Adrenal gland (tissue), 12 donors: Measurements from ENCODE around the gene PIAS4. TPM values are rescaled to one million over a fixed set of nuclear protein-coding genes. Genes with fewer than 3 reads are reported as not detected.

Source experiments
- DNase-seq, 7 donors: peaks; one replicate each; pipeline ENCODE4 v3.0.0-alpha.2; 2019 to 2020
- H3K27ac ChIP-seq, 5 donors: fragments of 200-600 bp; sonication (generic) in 4 of 5; 1 replicate in 3 of 5; 2 replicates in 2 of 5; pipeline versions ENCODE4 v1.5.1 to v1.8.0; 2016 to 2020; ENCODE audit warnings: mild to moderate bottlenecking in 1 of 5
- H3K27me3 ChIP-seq: fragments of 200-600 bp; 2 replicates; pipeline ENCODE4 v1.8.0; 2021
- H3K36me3 ChIP-seq, 2 donors: fragments of 200-600 bp; replicated peaks in 1 of 2; 1 replicate in 1 of 2; 2 replicates in 1 of 2; pipeline versions ENCODE4 v1.5.1 to v1.8.0; 2018 to 2022
- H3K4me1 ChIP-seq, 2 donors: fragments of 200-600 bp; replicated peaks in 1 of 2; 1 replicate in 1 of 2; 2 replicates in 1 of 2; pipeline versions ENCODE4 v1.5.1 to v1.8.0; 2018 to 2021
- H3K4me3 ChIP-seq, 4 donors: fragments of 200-600 bp; sonication (generic) in 3 of 4; one replicate each; pipeline ENCODE4 v1.5.1; 2016 to 2018
- H3K9me3 ChIP-seq, 3 donors: fragments of 200-600 bp; sonication (generic) in 1 of 3; replicated peaks in 1 of 3; 1 replicate in 2 of 3; 2 replicates in 1 of 3; pipeline versions ENCODE4 v1.5.1 to v1.8.0; 2016 to 2021
- CTCF ChIP-seq, 6 experiments: fragments of 450-650 bp in 4 of 6; fragments of 200-600 bp in 2 of 6; sonication (generic) in 1 of 6; IDR thresholded peaks; 1 replicate in 5 of 6; 2 replicates in 1 of 6; pipeline versions ENCODE4 v1.5.1 to v1.8.0; 2016 to 2021; ENCODE audit warnings: antibody characterized with exemption in 6 of 6, mild to moderate bottlenecking in 2 of 6, moderate library complexity in 1 of 6
- POLR2A ChIP-seq, 2 donors: fragments of 450-650 bp; IDR thresholded peaks; one replicate each; pipeline ENCODE4 v1.6.1; 2017; ENCODE audit warnings: antibody characterized with exemption in 2 of 2, mild to moderate bottlenecking in 2 of 2, moderate library complexity in 1 of 2
- WGBS, 4 donors: extraction: QIAGEN DNeasy Blood & Tissue Kit in 2 of 4; methylation state at CpG; one replicate each; pipeline versions ENCODE4 v1.1.5 to v1.1.7; 2013 to 2017; 5-methylcytosine and 5-hydroxymethylcytosine counted together
- intact Hi-C, 2 donors: fragments of 100-400 bp; cut with DNase I; formaldehyde crosslinking; loops; one replicate each; pipeline versions ENCODE4 v1.14.1 to v1.15.0; 2022 to 2023
- polyA plus RNA-seq, 3 donors: library from polyadenylated mRNA; stranded (reverse); fragments of 200-250 nt in 2 of 3; fragments of 350-450 nt in 1 of 3; fragmentation: Illumina TruSeq in 1 of 3; extraction: RNeasy Lipid Tissue Mini Kit (QIAGEN cat#74804) in 1 of 3; gene quantifications; one replicate each; pipeline ENCODE4 v1.2.3, GENCODE V29; 2013 to 2014
- total RNA-seq, 9 donors: library from RNA; depleted of rRNA in 4 of 9; stranded (reverse); fragments of >200 nt in 4 of 9; fragments of 120-200 nt in 1 of 9; fragmentation: NEBNext Ultra II Directional in 1 of 9; extraction: Animal tissue kit (Norgen Biotek cat#: 25700) in 1 of 9; gene quantifications; one replicate each; pipeline versions ENCODE4 v1.1.0 to v1.2.4, GENCODE V29; 2013 to 2023
- donor health status: healthy with polysubstance abuse.
- donor health status: Bipolar disorder and iron deficiency.
- donor health status: DM: yes; HTN: yes; CAD: no.
- donor health status: DM: no; HTN: no; CAD: no.
- donor health status: DM: no; HTN: no; CAD: no.
- donor health status: DM: yes; HTN: yes; CAD: no.

PIAS4 gene
- total and polyA plus RNA-seq, 12 donors: 13.7 to 40.7 (median 22.5) TPM

DNA sequence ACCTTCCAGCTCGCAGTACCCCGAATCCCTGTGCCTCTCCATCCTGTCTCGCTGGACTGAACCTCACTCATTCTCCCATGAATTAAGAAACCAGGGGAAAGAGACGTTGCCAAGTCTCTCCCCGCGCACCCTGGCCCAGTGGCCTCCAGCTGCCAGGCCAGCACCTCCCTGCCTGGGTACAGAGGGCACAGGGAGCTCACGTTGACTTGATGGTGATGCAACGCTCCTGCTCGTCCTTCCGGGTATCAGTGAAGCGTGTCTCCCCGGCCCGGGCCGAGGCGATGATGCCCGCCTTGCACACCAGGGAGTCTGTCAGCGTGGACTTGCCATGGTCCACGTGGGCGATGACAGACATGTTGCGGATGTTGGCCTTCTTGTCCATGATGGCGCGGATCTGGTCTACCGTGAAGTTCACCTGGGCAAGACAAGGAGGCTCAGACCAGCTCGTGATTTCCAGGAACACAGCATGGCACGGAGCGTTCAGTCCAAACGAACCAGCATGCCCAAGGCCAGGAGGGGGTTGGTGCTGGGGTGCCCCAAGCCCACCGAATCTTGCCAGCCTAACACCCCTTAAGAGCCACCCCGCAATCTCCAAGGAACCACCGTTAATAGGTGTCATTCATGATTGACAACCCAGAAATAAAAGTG is 23.5 kb upstream of the PIAS4 start:
- peaks cover 19 to 46% of the 10 kb centered on the region in 2 donors for H3K4me1 ChIP-seq
- WGBS, 4 donors: 8 to 31% (median 14%) methylated on average over 9 to 30 of the region's 30 CpGs
- intact Hi-C loops: no loop called here
- peak; percentile 61 to 90 (median 84) for DNase-seq
- TF ChIP-seq CTCF (IDR thresholded peaks at IDR 0.05): no peak
- peak in 1 of 2 donors; percentile 37 for TF ChIP-seq POLR2A (IDR thresholded peaks at IDR 0.05)
- H3K27ac ChIP-seq: peak overlapping the region; percentile 93 to 99 (median 98)
- H3K36me3 ChIP-seq: peaks cover 0 to 50% of the 10 kb centered on the region in 2 donors
- peak overlapping the region in 3 of 4 donors; percentile 91 to 100 (median 98) for H3K4me3 ChIP-seq
- H3K27me3 ChIP-seq: no peaks in the 10 kb centered on the region
- no peaks in the 10 kb centered on the region for H3K9me3 ChIP-seq

- no peaks in the 10 kb centered on the region for H3K9me3 ChIP-seq
- no peaks in the 10 kb centered on the region for H3K27me3 ChIP-seq
- intact Hi-C loops: no loop called here
- WGBS, 4 donors: 0 to 1% (median 0%) methylated on average over 4 to 10 of the region's 10 CpGs
- H3K4me1 ChIP-seq: peaks cover 19 to 46% of the 10 kb centered on the region in 2 donors
- H3K36me3 ChIP-seq: peaks cover 0 to 45% of the 10 kb centered on the region in 2 donors
- peak overlapping the region; percentile 84 to 100 (median 94) for H3K4me3 ChIP-seq
- peak overlapping the region; percentile 93 to 99 (median 98) for H3K27ac ChIP-seq
- TF ChIP-seq CTCF (IDR thresholded peaks at IDR 0.05): peak in 1 of 6 experiments; percentile 6
- TF ChIP-seq POLR2A (IDR thresholded peaks at IDR 0.05): no peak
- peak in 2 of 7 donors; percentile 40 to 63 for DNase-seq
Observed at GRCh38 chr19:3984584-3984907, 23.0 kb upstream of the PIAS4 start.

DNA sequence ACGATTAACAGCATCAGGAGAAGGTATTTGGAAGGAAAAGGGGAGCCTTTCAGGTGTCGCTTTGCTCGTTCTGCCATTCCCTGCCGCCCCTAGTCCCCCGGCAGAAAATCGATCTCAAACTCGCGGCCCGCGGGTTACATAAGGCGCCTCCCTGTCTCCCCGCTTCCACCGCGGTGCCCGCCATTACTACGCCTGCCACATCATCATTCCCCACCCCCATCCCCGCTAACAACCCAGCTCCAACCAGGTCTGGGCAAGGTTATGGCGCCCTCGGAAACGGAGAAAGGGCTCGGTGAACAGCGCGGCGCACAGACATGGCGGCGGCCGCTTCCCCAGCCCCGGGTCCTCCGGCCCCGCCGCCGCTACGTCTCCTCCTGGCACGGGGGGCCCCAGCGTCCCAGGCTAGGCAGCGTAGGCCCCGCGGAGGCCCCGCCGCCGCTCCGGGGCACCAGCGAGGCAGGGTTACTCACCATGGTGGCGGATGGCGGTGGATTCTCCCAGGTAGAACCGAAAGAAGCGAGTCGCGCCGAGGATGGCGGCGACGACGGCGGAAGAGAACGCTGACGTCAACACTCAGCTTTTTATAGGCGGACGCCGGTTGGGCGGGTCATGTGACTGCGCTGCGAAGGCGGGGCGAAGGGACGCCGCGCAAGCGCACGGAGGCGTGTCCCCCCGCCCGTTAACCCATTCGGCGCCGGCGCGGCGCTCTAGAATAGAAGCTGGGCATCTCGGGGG is 22.5 kb upstream of the PIAS4 start, which contains the start of gene EEF2:
Gene EEF2 (minus strand): TSS at position 556 of the 735 bp plus-strand sequence. CDS start 83 bp downstream, at position 473.
- 0% methylated on average over 21 to 80 of the region's 80 CpGs for WGBS, 4 donors
- H3K4me1 ChIP-seq: peaks cover 19 to 46% of the 10 kb centered on the region in 2 donors
- TF ChIP-seq POLR2A (IDR thresholded peaks at IDR 0.05) (peak; percentile 99), CTCF (IDR thresholded peaks at IDR 0.05) (peak in 1 of 6 experiments; percentile 17)

GRCh38 chr19:3985643-3986259 is 21.8 kb upstream of the PIAS4 start:
- WGBS, 4 donors: 3 to 5% (median 4%) methylated on average over 19 of the region's 19 CpGs
- peaks cover 0 to 33% of the 10 kb centered on the region in 2 donors for H3K36me3 ChIP-seq
- peak in 1 of 7 donors; percentile 59 for DNase-seq
- peaks cover 19 to 46% of the 10 kb centered on the region in 2 donors for H3K4me1 ChIP-seq
- H3K9me3 ChIP-seq: no peaks in the 10 kb centered on the region
- intact Hi-C loops: no loop called here
- peak overlapping the region in 3 of 4 donors; percentile 31 to 98 (median 91) for H3K4me3 ChIP-seq
- H3K27ac ChIP-seq: peak overlapping the region; percentile 24 to 98 (median 50)
- TF ChIP-seq POLR2A (IDR thresholded peaks at IDR 0.05) (no peak), CTCF (IDR thresholded peaks at IDR 0.05) (no peak)
- H3K27me3 ChIP-seq: no peaks in the 10 kb centered on the region

More for the DNA sequence above, 22.5 kb upstream of the PIAS4 start, which contains the start of gene EEF2:
- Histone ChIP-seq H3K27me3 (no peaks in the 10 kb centered on the region), H3K9me3 (no peaks in the 10 kb centered on the region), H3K4me3 (peak within 1 kb of the TSS; percentile 84 to 100 (median 94)), H3K27ac (peak within 1 kb of the TSS; percentile 93 to 99 (median 98)), H3K36me3 (peaks cover 0 to 40% of the 10 kb centered on the region in 2 donors)
- intact Hi-C loops: no loop called here
- peak; percentile 87 to 95 (median 91) for DNase-seq
